Activated CD4-positive, alpha-beta T cell treated with anti-CD3 and anti-CD28 coated beads, Interleukin-2, amount 50 U/mL, for 1 hour (primary cell): Measurements from ENCODE around the gene FARP2.

Source experiments
- DNase-seq: peaks from one replicate; pipeline ENCODE4 v3.0.0-alpha.2; 2020

The FARP2 gene

GRCh38 chr2:241535871-241536655 lies 180.0 kb downstream of the FARP2 start:
- no peak for DNase-seq

- no peak for DNase-seq
These were observed 182.9 kb downstream of the FARP2 start for GRCh38 chr2:241538838-241539615.

GRCh38 chr2:241539616-241540374 lies 183.7 kb downstream of the FARP2 start:
- DNase-seq, result no peak

DNA sequence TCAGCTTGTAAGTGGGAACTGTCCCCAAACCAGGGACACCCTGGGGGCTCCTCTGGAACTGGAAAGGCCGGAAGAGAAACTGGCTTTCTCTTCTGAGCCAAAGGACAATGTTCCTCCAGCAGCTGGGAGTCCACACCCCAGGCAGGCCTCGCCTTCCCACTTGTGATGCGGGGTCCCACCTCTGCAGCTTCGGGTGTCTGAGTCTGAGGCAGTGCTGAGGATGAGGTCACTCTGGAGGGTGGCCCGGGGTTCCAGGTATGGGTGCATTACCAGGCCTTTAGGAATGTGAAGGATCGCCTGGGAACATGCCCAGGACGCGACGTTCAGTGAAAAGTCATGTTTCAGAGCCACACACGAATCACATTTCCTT lies 184.3 kb downstream of the FARP2 start:
- DNase-seq, result no peak

DNA sequence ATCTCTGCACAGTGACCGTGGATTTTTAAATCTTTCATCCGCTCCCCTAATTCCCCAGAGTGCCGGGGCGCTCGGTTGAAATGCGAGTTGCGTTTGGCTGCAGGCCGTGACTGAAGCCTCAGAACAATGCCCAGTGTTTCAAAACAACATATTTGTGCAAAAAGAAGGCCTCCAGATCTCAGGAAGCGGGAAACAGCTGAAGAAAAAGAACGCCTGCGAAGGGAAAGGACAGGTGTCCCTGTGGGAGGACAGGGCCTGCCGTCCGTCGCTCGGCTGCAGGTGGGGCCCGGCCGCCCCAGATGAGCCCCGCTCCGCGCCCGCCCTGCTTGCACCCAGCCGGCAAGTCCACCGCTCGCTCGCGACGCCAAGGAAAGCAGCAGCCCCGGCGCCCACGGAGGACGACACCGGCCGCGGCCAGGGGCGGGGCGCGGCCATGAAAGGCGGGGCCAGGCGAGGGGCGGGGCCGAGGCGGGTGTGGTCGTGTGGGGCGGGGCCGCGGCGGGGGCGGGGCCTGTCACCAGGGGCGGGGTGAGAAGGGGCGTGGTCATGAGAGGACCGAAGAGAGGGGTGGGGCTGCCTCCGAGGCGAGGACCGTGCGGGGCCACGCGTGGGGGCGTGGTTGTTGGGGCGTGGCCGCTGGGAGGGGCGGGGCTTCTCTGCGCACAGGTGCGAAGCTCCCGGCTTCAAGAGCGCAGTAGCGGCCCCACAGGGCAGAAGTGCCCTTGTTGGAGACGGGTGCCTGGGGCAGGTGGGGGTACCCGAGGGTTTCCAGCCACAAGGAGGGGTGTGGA lies 184.9 kb downstream of the FARP2 start:
- DNase-seq, result peak; percentile 61

GRCh38 chr2:241541564-241542277 lies 185.6 kb downstream of the FARP2 start:
- no peak for DNase-seq

GRCh38 chr2:241542278-241542605 lies 186.2 kb downstream of the FARP2 start:
- no peak for DNase-seq
